ENCODE results near the gene IGSF3. TPM values are rescaled to one million over a fixed set of nuclear protein-coding genes. Genes with fewer than 3 reads are reported as not detected.
"Not testable (repeated sequence)": the region's sequence is repeated elsewhere in the genome, so short reads cannot be mapped to it uniquely, and the experiment has no call there.

The IGSF3 gene
- total and polyA plus RNA-seq, 2 experiments from 2014 or later = 7.3 to 37.8 TPM

DNA sequence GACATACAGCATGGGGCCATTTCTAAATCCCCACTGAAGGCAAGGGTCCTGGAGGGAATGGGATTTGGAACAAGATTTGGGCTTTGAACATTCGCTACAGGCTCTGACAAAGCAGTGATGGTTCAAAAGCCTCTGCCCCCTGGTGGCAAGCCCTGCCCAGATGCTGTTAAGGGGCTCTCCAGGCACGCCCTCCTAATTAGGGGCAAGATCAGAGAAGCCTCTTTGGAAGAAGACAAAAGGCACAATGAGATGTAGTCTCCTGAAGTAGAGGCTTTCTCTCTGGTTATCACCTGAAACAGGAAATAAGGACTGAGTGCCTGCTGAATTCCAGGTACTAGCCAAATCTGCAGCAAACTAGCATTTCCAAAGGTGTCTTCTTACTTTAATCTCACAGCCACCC, 37.5 kb downstream of the IGSF3 start:
- H3K4me3 ChIP-seq; H3F3A ChIP-seq (replicated peaks; ENCODE audit: low read depth); H3K4me3 Mint-ChIP-seq; H3K36me3 Mint-ChIP-seq (ENCODE audit: low read depth); H3K9me3 Mint-ChIP-seq; H3K27me3 ChIP-seq (ENCODE audit: insufficient read depth); H3K36me3 ChIP-seq (ENCODE audit: insufficient read depth); H3K27me3 Mint-ChIP-seq (ENCODE audit: insufficient read depth, low read depth, poor library complexity); H3K79me2 ChIP-seq (replicated peaks; ENCODE audit: insufficient read depth); H3K27ac ChIP-seq (ENCODE audit: low read depth); H3K4me2 ChIP-seq; H2AFZ ChIP-seq; H4K20me1 ChIP-seq (replicated peaks; ENCODE audit: insufficient read depth); ATAC-seq; H3K9me2 ChIP-seq (ENCODE audit: insufficient read depth); H3K27ac Mint-ChIP-seq: not testable (repeated sequence)
- DNase-seq (ENCODE audit: low spot score) = peak; percentile 25
- peaks cover 31% of the 10 kb centered on the region for H3K4me1 ChIP-seq (ENCODE audit: insufficient read depth)
- peaks cover 64% of the 10 kb centered on the region for H3K4me1 Mint-ChIP-seq
- TF ChIP-seq, protein P1, sequence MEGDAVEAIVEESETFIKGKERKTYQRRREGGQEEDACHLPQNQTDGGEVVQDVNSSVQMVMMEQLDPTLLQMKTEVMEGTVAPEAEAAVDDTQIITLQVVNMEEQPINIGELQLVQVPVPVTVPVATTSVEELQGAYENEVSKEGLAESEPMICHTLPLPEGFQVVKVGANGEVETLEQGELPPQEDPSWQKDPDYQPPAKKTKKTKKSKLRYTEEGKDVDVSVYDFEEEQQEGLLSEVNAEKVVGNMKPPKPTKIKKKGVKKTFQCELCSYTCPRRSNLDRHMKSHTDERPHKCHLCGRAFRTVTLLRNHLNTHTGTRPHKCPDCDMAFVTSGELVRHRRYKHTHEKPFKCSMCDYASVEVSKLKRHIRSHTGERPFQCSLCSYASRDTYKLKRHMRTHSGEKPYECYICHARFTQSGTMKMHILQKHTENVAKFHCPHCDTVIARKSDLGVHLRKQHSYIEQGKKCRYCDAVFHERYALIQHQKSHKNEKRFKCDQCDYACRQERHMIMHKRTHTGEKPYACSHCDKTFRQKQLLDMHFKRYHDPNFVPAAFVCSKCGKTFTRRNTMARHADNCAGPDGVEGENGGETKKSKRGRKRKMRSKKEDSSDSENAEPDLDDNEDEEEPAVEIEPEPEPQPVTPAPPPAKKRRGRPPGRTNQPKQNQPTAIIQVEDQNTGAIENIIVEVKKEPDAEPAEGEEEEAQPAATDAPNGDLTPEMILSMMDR (conservative IDR thresholded peaks at IDR 0.05; ENCODE audit: low read depth in 2 of 2) = peak; percentile 29 to 64; a peak in 3 of 4 replicates

DNA sequence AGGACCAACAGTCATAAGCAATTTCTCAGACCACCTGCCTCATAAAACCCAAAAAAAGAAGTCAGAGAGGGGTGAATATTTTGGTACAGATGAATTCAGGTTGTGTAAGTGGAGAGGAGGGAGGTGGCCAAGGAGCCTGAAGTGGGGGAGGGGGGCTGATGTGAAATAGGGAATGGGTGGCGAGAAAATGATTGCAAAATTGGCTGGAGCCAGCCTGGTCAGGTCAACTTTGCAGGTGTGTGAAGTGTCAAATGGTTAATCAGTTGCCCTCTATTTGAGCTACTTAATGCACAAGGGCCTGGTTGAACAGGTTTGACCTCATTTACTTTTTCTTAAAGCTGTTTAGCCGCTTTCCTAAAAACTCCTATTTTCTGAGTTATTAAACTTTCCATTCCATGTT, 38.1 kb downstream of the IGSF3 start:
- H3K4me3 Mint-ChIP-seq; H3K9me3 Mint-ChIP-seq; H3K4me3 ChIP-seq; DNase-seq (ENCODE audit: low spot score); H2AFZ ChIP-seq; H3K79me2 ChIP-seq (replicated peaks; ENCODE audit: insufficient read depth); H3K36me3 ChIP-seq (ENCODE audit: insufficient read depth); H3K9me2 ChIP-seq (ENCODE audit: insufficient read depth); H3K27me3 ChIP-seq (ENCODE audit: insufficient read depth); ATAC-seq; H3F3A ChIP-seq (replicated peaks; ENCODE audit: low read depth); H3K27me3 Mint-ChIP-seq (ENCODE audit: insufficient read depth, low read depth, poor library complexity); H3K36me3 Mint-ChIP-seq (ENCODE audit: low read depth); H4K20me1 ChIP-seq (replicated peaks; ENCODE audit: insufficient read depth): not testable (repeated sequence)
- peak overlapping the region; percentile 36; the same call in 1 of the 2 replicates for H3K27ac ChIP-seq (ENCODE audit: low read depth)
- peak overlapping the region; percentile 55; the same call in 1 of the 2 replicates for H3K4me2 ChIP-seq
- Mint-ChIP-seq H3K27ac (peak overlapping the region; percentile 4; the same call in 1 of the 2 replicates), H3K4me1 (peaks cover 70% of the 10 kb centered on the region)
- peaks cover 31% of the 10 kb centered on the region for H3K4me1 ChIP-seq (ENCODE audit: insufficient read depth)

DNA sequence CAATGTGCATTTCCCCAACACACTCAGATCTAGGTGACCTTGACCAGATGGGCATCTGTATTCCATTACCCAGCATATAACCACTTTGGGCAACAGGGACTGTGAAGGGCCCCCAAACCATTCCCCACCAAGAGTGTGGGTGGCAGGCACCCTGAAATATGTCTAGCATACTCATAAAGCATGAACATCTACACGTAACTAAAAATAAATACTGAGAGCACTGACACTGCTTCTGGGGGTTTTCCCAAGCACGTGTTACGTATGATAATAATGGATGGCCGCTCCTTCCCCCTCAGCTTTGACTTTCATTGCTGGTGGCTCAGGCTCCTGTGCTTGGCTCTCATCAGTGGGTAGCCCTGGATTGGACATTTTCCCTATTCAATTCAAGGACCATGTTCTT, 39.1 kb downstream of the IGSF3 start:
- no peak overlapping the region; the same call in 1 of the 2 replicates for H3K27ac Mint-ChIP-seq
- TF ChIP-seq ZNF114 (CRISPR knock-in tag; IDR thresholded peaks at IDR 0.05) (no peak), POLR2AphosphoS5 (IDR thresholded peaks at IDR 0.05; ENCODE audit: low read depth) (no peak), NANOG (IDR thresholded peaks at IDR 0.05; ENCODE audit: borderline replicate concordance) (no peak), EZH2phosphoT487 (IDR thresholded peaks at IDR 0.05; ENCODE audit: unreplicated experiment) (no peak), CREB1 (CRISPR knock-in tag; IDR thresholded peaks at IDR 0.05; ENCODE audit: low read depth) (no peak), STAT1 (IDR thresholded peaks at IDR 0.05; ENCODE audit: unreplicated experiment) (no peak)
- TF ChIP-seq, protein P1 (conservative IDR thresholded peaks at IDR 0.05; ENCODE audit: low read depth in 2 of 2) = no peak
- TF ChIP-seq, protein P2, sequence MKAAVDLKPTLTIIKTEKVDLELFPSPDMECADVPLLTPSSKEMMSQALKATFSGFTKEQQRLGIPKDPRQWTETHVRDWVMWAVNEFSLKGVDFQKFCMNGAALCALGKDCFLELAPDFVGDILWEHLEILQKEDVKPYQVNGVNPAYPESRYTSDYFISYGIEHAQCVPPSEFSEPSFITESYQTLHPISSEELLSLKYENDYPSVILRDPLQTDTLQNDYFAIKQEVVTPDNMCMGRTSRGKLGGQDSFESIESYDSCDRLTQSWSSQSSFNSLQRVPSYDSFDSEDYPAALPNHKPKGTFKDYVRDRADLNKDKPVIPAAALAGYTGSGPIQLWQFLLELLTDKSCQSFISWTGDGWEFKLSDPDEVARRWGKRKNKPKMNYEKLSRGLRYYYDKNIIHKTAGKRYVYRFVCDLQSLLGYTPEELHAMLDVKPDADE (IDR thresholded peaks at IDR 0.05) = no peak
- TF ChIP-seq, protein P3, sequence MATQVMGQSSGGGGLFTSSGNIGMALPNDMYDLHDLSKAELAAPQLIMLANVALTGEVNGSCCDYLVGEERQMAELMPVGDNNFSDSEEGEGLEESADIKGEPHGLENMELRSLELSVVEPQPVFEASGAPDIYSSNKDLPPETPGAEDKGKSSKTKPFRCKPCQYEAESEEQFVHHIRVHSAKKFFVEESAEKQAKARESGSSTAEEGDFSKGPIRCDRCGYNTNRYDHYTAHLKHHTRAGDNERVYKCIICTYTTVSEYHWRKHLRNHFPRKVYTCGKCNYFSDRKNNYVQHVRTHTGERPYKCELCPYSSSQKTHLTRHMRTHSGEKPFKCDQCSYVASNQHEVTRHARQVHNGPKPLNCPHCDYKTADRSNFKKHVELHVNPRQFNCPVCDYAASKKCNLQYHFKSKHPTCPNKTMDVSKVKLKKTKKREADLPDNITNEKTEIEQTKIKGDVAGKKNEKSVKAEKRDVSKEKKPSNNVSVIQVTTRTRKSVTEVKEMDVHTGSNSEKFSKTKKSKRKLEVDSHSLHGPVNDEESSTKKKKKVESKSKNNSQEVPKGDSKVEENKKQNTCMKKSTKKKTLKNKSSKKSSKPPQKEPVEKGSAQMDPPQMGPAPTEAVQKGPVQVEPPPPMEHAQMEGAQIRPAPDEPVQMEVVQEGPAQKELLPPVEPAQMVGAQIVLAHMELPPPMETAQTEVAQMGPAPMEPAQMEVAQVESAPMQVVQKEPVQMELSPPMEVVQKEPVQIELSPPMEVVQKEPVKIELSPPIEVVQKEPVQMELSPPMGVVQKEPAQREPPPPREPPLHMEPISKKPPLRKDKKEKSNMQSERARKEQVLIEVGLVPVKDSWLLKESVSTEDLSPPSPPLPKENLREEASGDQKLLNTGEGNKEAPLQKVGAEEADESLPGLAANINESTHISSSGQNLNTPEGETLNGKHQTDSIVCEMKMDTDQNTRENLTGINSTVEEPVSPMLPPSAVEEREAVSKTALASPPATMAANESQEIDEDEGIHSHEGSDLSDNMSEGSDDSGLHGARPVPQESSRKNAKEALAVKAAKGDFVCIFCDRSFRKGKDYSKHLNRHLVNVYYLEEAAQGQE (IDR thresholded peaks at IDR 0.05; ENCODE audit: unreplicated experiment) = no peak
- Histone ChIP-seq H3K4me3 (no peak overlapping the region), H3K27me3 (ENCODE audit: insufficient read depth) (no peaks in the 10 kb centered on the region), H3F3A (replicated peaks; ENCODE audit: low read depth) (no peaks in the 10 kb centered on the region), H3K79me2 (replicated peaks; ENCODE audit: insufficient read depth) (peaks cover 6% of the 10 kb centered on the region; the same call in 1 of the 2 replicates), H3K27ac (ENCODE audit: low read depth) (no peak overlapping the region), H3K4me2 (no peak overlapping the region), H3K36me3 (ENCODE audit: insufficient read depth) (no peaks in the 10 kb centered on the region), H2AFZ (no peak overlapping the region), H4K20me1 (replicated peaks; ENCODE audit: insufficient read depth) (no peaks in the 10 kb centered on the region), H3K4me1 (ENCODE audit: insufficient read depth) (peaks cover 31% of the 10 kb centered on the region), H3K9me2 (ENCODE audit: insufficient read depth) (no peaks in the 10 kb centered on the region)
- H3K27me3 Mint-ChIP-seq (ENCODE audit: insufficient read depth, low read depth, poor library complexity) = peaks cover 7% of the 10 kb centered on the region
- H3K4me3 Mint-ChIP-seq = no peak overlapping the region
- ATAC-seq (no peak), DNase-seq (ENCODE audit: low spot score) (no peak)
- no peaks in the 10 kb centered on the region for H3K9me3 Mint-ChIP-seq
- H3K4me1 Mint-ChIP-seq = peaks cover 69% of the 10 kb centered on the region
- peaks cover 4% of the 10 kb centered on the region; the same call in 1 of the 3 replicates for H3K36me3 Mint-ChIP-seq (ENCODE audit: low read depth)
